Adrenal gland (tissue), 12 donors: Measurements from ENCODE around the gene ERP29. TPM values are rescaled to one million over a fixed set of nuclear protein-coding genes. Genes with fewer than 3 reads are reported as not detected.

Experiments
- DNase-seq, 7 donors: peaks; one replicate each; pipeline ENCODE4 v3.0.0-alpha.2; 2019 to 2020
- H3K27ac ChIP-seq, 5 donors: fragments of 200-600 bp; sonication (generic) in 4 of 5; 1 replicate in 3 of 5; 2 replicates in 2 of 5; pipeline versions ENCODE4 v1.5.1 to v1.8.0; 2016 to 2020; ENCODE audit warnings: mild to moderate bottlenecking in 1 of 5
- H3K27me3 ChIP-seq: fragments of 200-600 bp; 2 replicates; pipeline ENCODE4 v1.8.0; 2021
- H3K36me3 ChIP-seq, 2 donors: fragments of 200-600 bp; replicated peaks in 1 of 2; 1 replicate in 1 of 2; 2 replicates in 1 of 2; pipeline versions ENCODE4 v1.5.1 to v1.8.0; 2018 to 2022
- H3K4me1 ChIP-seq, 2 donors: fragments of 200-600 bp; replicated peaks in 1 of 2; 1 replicate in 1 of 2; 2 replicates in 1 of 2; pipeline versions ENCODE4 v1.5.1 to v1.8.0; 2018 to 2021
- H3K4me3 ChIP-seq, 4 donors: fragments of 200-600 bp; sonication (generic) in 3 of 4; one replicate each; pipeline ENCODE4 v1.5.1; 2016 to 2018
- H3K9me3 ChIP-seq, 3 donors: fragments of 200-600 bp; sonication (generic) in 1 of 3; replicated peaks in 1 of 3; 1 replicate in 2 of 3; 2 replicates in 1 of 3; pipeline versions ENCODE4 v1.5.1 to v1.8.0; 2016 to 2021
- POLR2A ChIP-seq, 2 donors: fragments of 450-650 bp; IDR thresholded peaks; one replicate each; pipeline ENCODE4 v1.6.1; 2017; ENCODE audit warnings: antibody characterized with exemption in 2 of 2, mild to moderate bottlenecking in 2 of 2, moderate library complexity in 1 of 2
- WGBS, 4 donors: extraction: QIAGEN DNeasy Blood & Tissue Kit in 2 of 4; methylation state at CpG; one replicate each; pipeline versions ENCODE4 v1.1.5 to v1.1.7; 2013 to 2017; 5-methylcytosine and 5-hydroxymethylcytosine counted together
- intact Hi-C, 2 donors: fragments of 100-400 bp; cut with DNase I; formaldehyde crosslinking; loops; one replicate each; pipeline versions ENCODE4 v1.14.1 to v1.15.0; 2022 to 2023
- microRNA-seq, 3 donors: library from miRNA; unstranded; fragments of <30 nt; microRNA quantifications; one replicate each; pipeline ENCODE4, GENCODE V29; 2017 to 2020
- polyA plus RNA-seq, 3 donors: library from polyadenylated mRNA; stranded (reverse); fragments of 200-250 nt in 2 of 3; fragments of 350-450 nt in 1 of 3; fragmentation: Illumina TruSeq in 1 of 3; extraction: RNeasy Lipid Tissue Mini Kit (QIAGEN cat#74804) in 1 of 3; gene quantifications; one replicate each; pipeline ENCODE4 v1.2.3, GENCODE V29; 2013 to 2014
- small RNA-seq, 2 donors: library from RNA; depleted of rRNA; stranded (forward); fragments of <200 nt; gene quantifications; one replicate each; pipeline ENCODE3, GENCODE V24; 2016
- total RNA-seq, 9 donors: library from RNA; depleted of rRNA in 4 of 9; stranded (reverse); fragments of >200 nt in 4 of 9; fragments of 120-200 nt in 1 of 9; fragmentation: NEBNext Ultra II Directional in 1 of 9; extraction: Animal tissue kit (Norgen Biotek cat#: 25700) in 1 of 9; gene quantifications; one replicate each; pipeline versions ENCODE4 v1.1.0 to v1.2.4, GENCODE V29; 2013 to 2023
- TF ChIP-seq, protein P1 (sequence below), 6 experiments: fragments of 450-650 bp in 4 of 6; fragments of 200-600 bp in 2 of 6; sonication (generic) in 1 of 6; IDR thresholded peaks; 1 replicate in 5 of 6; 2 replicates in 1 of 6; pipeline versions ENCODE4 v1.5.1 to v1.8.0; 2016 to 2021; ENCODE audit warnings: antibody characterized with exemption in 6 of 6, mild to moderate bottlenecking in 2 of 6, moderate library complexity in 1 of 6
- donor health status: healthy with polysubstance abuse.
- donor health status: Bipolar disorder and iron deficiency.
- donor health status: DM: yes; HTN: yes; CAD: no.
- donor health status: DM: no; HTN: no; CAD: no.
- donor health status: DM: no; HTN: no; CAD: no.
- donor health status: DM: yes; HTN: yes; CAD: no.

The ERP29 gene
- total and polyA plus RNA-seq, 12 donors = 68.5 to 141 (median 93.8) TPM

DNA sequence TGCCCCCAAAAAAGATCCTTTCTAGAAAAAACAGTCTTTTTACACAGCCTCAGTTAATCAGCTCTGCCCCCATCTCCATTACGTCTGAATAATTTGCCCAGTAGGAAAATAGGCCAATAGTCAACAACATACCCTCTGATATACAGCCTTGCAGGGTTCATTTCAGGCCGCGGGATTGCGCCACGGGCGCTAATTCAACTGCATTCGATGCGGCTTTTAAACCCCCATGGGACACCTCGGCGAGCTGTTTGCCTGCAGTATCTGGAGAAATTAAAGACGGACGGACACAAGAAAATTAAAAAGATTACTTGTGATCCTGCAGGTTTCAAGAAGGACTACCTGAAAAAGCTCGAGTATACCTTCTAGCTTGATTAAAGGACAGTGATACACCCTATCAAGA is 36.1 kb downstream of the ERP29 start:
- Histone ChIP-seq H3K27ac (no peak overlapping the region), H3K4me3 (no peak overlapping the region), H3K4me1 (no peaks in the 10 kb centered on the region), H3K36me3 (peaks cover 0 to 65% of the 10 kb centered on the region in 2 donors), H3K27me3 (no peaks in the 10 kb centered on the region), H3K9me3 (no peaks in the 10 kb centered on the region)
- no peak for DNase-seq
- TF ChIP-seq POLR2A (IDR thresholded peaks at IDR 0.05) = no peak
- TF ChIP-seq, protein P1, sequence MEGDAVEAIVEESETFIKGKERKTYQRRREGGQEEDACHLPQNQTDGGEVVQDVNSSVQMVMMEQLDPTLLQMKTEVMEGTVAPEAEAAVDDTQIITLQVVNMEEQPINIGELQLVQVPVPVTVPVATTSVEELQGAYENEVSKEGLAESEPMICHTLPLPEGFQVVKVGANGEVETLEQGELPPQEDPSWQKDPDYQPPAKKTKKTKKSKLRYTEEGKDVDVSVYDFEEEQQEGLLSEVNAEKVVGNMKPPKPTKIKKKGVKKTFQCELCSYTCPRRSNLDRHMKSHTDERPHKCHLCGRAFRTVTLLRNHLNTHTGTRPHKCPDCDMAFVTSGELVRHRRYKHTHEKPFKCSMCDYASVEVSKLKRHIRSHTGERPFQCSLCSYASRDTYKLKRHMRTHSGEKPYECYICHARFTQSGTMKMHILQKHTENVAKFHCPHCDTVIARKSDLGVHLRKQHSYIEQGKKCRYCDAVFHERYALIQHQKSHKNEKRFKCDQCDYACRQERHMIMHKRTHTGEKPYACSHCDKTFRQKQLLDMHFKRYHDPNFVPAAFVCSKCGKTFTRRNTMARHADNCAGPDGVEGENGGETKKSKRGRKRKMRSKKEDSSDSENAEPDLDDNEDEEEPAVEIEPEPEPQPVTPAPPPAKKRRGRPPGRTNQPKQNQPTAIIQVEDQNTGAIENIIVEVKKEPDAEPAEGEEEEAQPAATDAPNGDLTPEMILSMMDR (IDR thresholded peaks at IDR 0.05) = no peak
- intact Hi-C loops = no loop called here
- 95 to 96% (median 95%) methylated on average over 13 of the region's 13 CpGs for WGBS, 4 donors

DNA sequence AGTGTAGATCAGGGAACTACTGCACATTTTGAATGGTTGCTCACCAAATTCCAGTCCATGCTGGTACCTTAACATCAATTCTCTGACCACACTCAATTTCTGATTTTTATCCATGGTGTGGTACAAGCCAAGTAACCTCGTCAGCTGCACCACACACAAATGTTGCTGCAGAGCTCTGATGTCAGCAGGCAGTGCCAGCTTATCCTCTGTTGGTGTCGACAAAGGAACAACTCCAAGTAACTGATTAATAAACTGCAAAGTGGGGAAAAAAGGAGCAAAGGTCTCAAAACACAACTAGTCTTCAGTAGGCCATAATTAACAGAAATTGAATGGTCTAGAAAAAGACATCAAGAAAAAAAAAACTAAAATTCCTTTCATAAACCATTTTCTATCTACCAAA is 47.9 kb downstream of the ERP29 start:
- WGBS, 4 donors = 91 to 95% (median 95%) methylated on average over 2 of the region's 2 CpGs
- Histone ChIP-seq H3K27me3 (no peaks in the 10 kb centered on the region), H3K27ac (no peak overlapping the region), H3K9me3 (no peaks in the 10 kb centered on the region), H3K4me3 (no peak overlapping the region), H3K36me3 (peaks cover 0 to 91% of the 10 kb centered on the region in 2 donors), H3K4me1 (no peaks in the 10 kb centered on the region)
- TF ChIP-seq POLR2A (IDR thresholded peaks at IDR 0.05) = no peak
- TF ChIP-seq, protein P1 (IDR thresholded peaks at IDR 0.05) = no peak
- DNase-seq = no peak
- intact Hi-C loops = no loop called here

DNA sequence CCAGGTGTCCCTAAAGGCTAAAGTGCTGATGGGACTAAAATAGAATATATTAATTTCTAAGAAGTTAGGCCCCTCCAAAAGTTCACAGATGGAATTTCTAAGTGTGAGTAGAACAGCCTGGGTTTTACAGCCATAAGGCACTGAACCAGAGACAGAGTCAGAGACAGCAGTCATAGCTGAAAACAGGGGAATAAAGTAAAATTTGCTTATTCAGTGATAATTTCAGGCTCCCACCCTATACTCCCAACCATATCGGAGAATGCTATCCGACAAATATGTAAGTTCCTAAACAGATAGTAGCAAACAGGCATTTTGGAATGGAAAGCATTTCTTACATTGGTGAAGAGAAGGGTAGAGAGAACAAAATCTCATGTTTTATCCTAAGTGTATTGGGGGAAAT is 50.0 kb downstream of the ERP29 start:
- intact Hi-C loops = no loop called here
- H3K36me3 ChIP-seq = peaks cover 0 to 94% of the 10 kb centered on the region in 2 donors

DNA sequence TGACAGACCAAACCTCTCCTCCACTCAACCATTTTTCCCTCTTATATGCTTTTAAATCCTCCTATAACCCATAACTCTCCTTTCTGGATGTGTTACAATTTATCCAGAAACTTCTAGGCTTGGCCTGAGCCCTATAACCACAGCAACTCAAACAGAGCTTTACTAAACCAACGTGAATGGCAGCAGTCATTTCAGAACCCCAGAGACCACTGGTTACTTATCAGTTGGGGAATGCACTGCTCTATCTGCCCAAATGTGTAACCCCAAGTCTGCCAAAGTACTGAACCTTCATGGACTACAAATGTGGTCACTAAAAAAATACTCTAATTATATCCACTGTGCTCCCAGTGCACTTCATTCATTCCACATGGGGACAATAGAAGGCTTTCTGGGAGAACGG is 53.3 kb downstream of the ERP29 start:
- H3K36me3 ChIP-seq = peaks cover 0 to 99% of the 10 kb centered on the region in 2 donors
- 86 to 90% (median 88%) methylated on average over 2 of the region's 2 CpGs for WGBS, 4 donors
- intact Hi-C loops = no loop called here

More for the DNA sequence above, 50.0 kb downstream of the ERP29 start:
- H3K27me3 ChIP-seq = no peaks in the 10 kb centered on the region
- DNase-seq = no peak
- no peaks in the 10 kb centered on the region for H3K4me1 ChIP-seq
- WGBS, 4 donors = 94 to 100% (median 97%) methylated on average over 2 of the region's 2 CpGs
- H3K27ac ChIP-seq = no peak overlapping the region
- H3K9me3 ChIP-seq = no peaks in the 10 kb centered on the region
- no peak for TF ChIP-seq POLR2A (IDR thresholded peaks at IDR 0.05)
- TF ChIP-seq, protein P1 (IDR thresholded peaks at IDR 0.05) = no peak
- no peak overlapping the region for H3K4me3 ChIP-seq

More for the DNA sequence above, 53.3 kb downstream of the ERP29 start:
- Histone ChIP-seq H3K27me3 (no peaks in the 10 kb centered on the region), H3K4me1 (no peaks in the 10 kb centered on the region), H3K27ac (no peak overlapping the region), H3K4me3 (no peak overlapping the region), H3K9me3 (no peaks in the 10 kb centered on the region)
- no peak for TF ChIP-seq POLR2A (IDR thresholded peaks at IDR 0.05)
- TF ChIP-seq, protein P1 (IDR thresholded peaks at IDR 0.05) = no peak
- no peak for DNase-seq

Small RNA genes lying within 50 kb of the gene (microRNA-seq; reads per million reads assigned to microRNA genes)
- gene MIR3657 = 0 reads per million in 3 donors

Small RNA genes lying within 50 kb of the gene (small RNA-seq; reads per million reads assigned to genes)
- gene AC004024.1 (0 to 0.17 reads per million in 2 donors), gene MIR3657 (0 reads per million in 2 donors), gene RF00019 (0 reads per million in 2 donors)

Other genes with a start within 250 kb of the ERP29 start
- gene ALDH2, start 246.5 kb upstream of the ERP29 start, total RNA-seq = 100 to 1,000 TPM; 147 to 536 (median 400) TPM
- gene ALDH2, start 246.5 kb upstream of the ERP29 start, polyA plus RNA-seq = 100 to 1,000 TPM in 2 of 3 donors, 10 to 100 TPM in 1; 52.2 to 263 (median 138) TPM
- 10 to 100 TPM; 33.9 to 62.1 (median 49.2) TPM for gene MAPKAPK5, start 171.2 kb upstream of the ERP29 start, total RNA-seq
- gene MAPKAPK5, start 171.2 kb upstream of the ERP29 start, polyA plus RNA-seq = 10 to 100 TPM; 13.8 to 46.2 (median 14.0) TPM
- gene TMEM116, start 261 bp upstream of the ERP29 start, total RNA-seq = 10 to 100 TPM in 8 of 9 donors, 1 to 10 TPM in 1; 10.0 to 32.4 (median 21.6) TPM
- gene TMEM116, start 261 bp upstream of the ERP29 start, polyA plus RNA-seq = 10 to 100 TPM in 2 of 3 donors, 1 to 10 TPM in 1; 6.3 to 17.4 (median 13.3) TPM
- gene NAA25, start 95.4 kb downstream of the ERP29 start, total RNA-seq = 10 to 100 TPM in 8 of 9 donors, 1 to 10 TPM in 1; 9.4 to 32.6 (median 23.4) TPM
- gene NAA25, start 95.4 kb downstream of the ERP29 start, polyA plus RNA-seq = 10 to 100 TPM in 1 of 3 donors, 1 to 10 TPM in 2; 7.2 to 31.8 (median 7.2) TPM
- gene TRAFD1, start 112.1 kb downstream of the ERP29 start, total RNA-seq = 10 to 100 TPM; 18.2 to 45.9 (median 31.3) TPM
- gene TRAFD1, start 112.1 kb downstream of the ERP29 start, polyA plus RNA-seq = 10 to 100 TPM; 11.4 to 25.7 (median 13.9) TPM